ENCODE data around the gene EEF1AKMT1. TPM values are rescaled to one million over a fixed set of nuclear protein-coding genes. Genes with fewer than 3 reads are reported as not detected.

Gene EEF1AKMT1
- total and polyA plus RNA-seq, 2 donors (not counting 1 experiment from before 2014, with no cell fraction given), result 2.9 to 4.9 TPM

GRCh38 chr13:20717581-20718542 is 55.9 kb downstream of the EEF1AKMT1 start:
- no peak overlapping the region for H3K27ac Mint-ChIP-seq
- no peak overlapping the region for H3K4me3 ChIP-seq (ENCODE audit: control extremely low read depth in 1 of 5, extremely low read depth in 1 of 5, insufficient read depth in 1 of 5, low read depth in 2 of 5, low read length in 4 of 5)
- H4K20me1 ChIP-seq (ENCODE audit: control insufficient read depth, insufficient read depth, low read length, poor library complexity, severe bottlenecking), result no peaks in the 10 kb centered on the region
- no peak overlapping the region for H3K4me2 ChIP-seq (replicated peaks; ENCODE audit: low read depth, low read length, poor library complexity, severe bottlenecking)
- H3K27me3 Mint-ChIP-seq, result peaks cover 15% of the 10 kb centered on the region
- ChIA-PET CTCF (no interaction called here), POLR2A (no interaction called here)
- ATAC-seq (ENCODE audit: low read depth) (no peak), DNase-seq (no peak)
- intact Hi-C loops (cut with micrococcal nuclease), result no loop called here
- peaks cover 11% of the 10 kb centered on the region for H3K4me1 Mint-ChIP-seq
- H3K79me2 ChIP-seq (ENCODE audit: control insufficient read depth, insufficient read depth, low read length), result no peaks in the 10 kb centered on the region
- no peaks in the 10 kb centered on the region for H3K9me3 Mint-ChIP-seq (ENCODE audit: insufficient read depth)
- H3K4me3 Mint-ChIP-seq, result no peak overlapping the region
- H2AFZ ChIP-seq (ENCODE audit: insufficient read depth, low read depth, low read length, poor library complexity, severe bottlenecking), result no peak overlapping the region
- no peak overlapping the region for H3K27ac ChIP-seq (ENCODE audit: low read length in 2 of 2)
- peaks cover 12 to 14% of the 10 kb centered on the region in 2 donors for H3K4me1 ChIP-seq (ENCODE audit: control insufficient read depth in 2 of 2, insufficient read depth in 2 of 2, low read length in 2 of 2)
- no peak for TF ChIP-seq CTCF (IDR thresholded peaks at IDR 0.05)
- TF ChIP-seq EZH2 (IDR thresholded peaks at IDR 0.05; ENCODE audit: borderline replicate concordance, insufficient read depth, low read depth, low read length, poor library complexity, severe bottlenecking), result no peak
- H3K9ac ChIP-seq (ENCODE audit: low read length), result no peak overlapping the region
- H3K36me3 ChIP-seq (replicated peaks in 1 of 2; ENCODE audit: control extremely low read depth in 1 of 2, control insufficient read depth in 1 of 2, extremely low read depth in 1 of 2, insufficient read depth in 2 of 2, low read length in 1 of 2), result no peaks in the 10 kb centered on the region
- H3K27me3 ChIP-seq (replicated peaks in 1 of 4; ENCODE audit: control extremely low read depth in 1 of 4, control insufficient read depth in 3 of 4, insufficient read depth in 4 of 4, low read length in 3 of 4), result peaks cover 0 to 30% (median 7%) of the 10 kb centered on the region in 4 experiments
- WGBS (ENCODE audit: insufficient coverage), result 95% methylated on average over 44 of the region's 44 CpGs
- H3K9me3 ChIP-seq (ENCODE audit: control extremely low read depth in 1 of 3, control insufficient read depth in 2 of 3, insufficient read depth in 1 of 3, low read length in 2 of 3), result peaks cover 0 to 13% (median 0%) of the 10 kb centered on the region in 3 donors

GRCh38 chr13:20716951-20717350 is 56.8 kb downstream of the EEF1AKMT1 start:
- Mint-ChIP-seq H3K27me3 (peaks cover 10% of the 10 kb centered on the region), H3K4me3 (no peak overlapping the region), H3K9me3 (ENCODE audit: insufficient read depth) (no peaks in the 10 kb centered on the region), H3K27ac (no peak overlapping the region), H3K4me1 (peaks cover 9% of the 10 kb centered on the region)
- intact Hi-C loops (cut with micrococcal nuclease), result no loop called here
- no peak for ATAC-seq (ENCODE audit: low read depth)
- WGBS (ENCODE audit: insufficient coverage), result 94% methylated on average over 15 of the region's 15 CpGs
- Histone ChIP-seq H3K4me1 (ENCODE audit: control insufficient read depth in 2 of 2, insufficient read depth in 2 of 2, low read length in 2 of 2) (peaks cover 10 to 17% of the 10 kb centered on the region in 2 donors), H3K4me3 (ENCODE audit: control extremely low read depth in 1 of 5, extremely low read depth in 1 of 5, insufficient read depth in 1 of 5, low read depth in 2 of 5, low read length in 4 of 5) (no peak overlapping the region), H2AFZ (ENCODE audit: insufficient read depth, low read depth, low read length, poor library complexity, severe bottlenecking) (no peak overlapping the region), H4K20me1 (ENCODE audit: control insufficient read depth, insufficient read depth, low read length, poor library complexity, severe bottlenecking) (no peaks in the 10 kb centered on the region), H3K79me2 (ENCODE audit: control insufficient read depth, insufficient read depth, low read length) (no peaks in the 10 kb centered on the region), H3K36me3 (replicated peaks in 1 of 2; ENCODE audit: control extremely low read depth in 1 of 2, control insufficient read depth in 1 of 2, extremely low read depth in 1 of 2, insufficient read depth in 2 of 2, low read length in 1 of 2) (no peaks in the 10 kb centered on the region), H3K4me2 (replicated peaks; ENCODE audit: low read depth, low read length, poor library complexity, severe bottlenecking) (no peak overlapping the region), H3K9ac (ENCODE audit: low read length) (no peak overlapping the region), H3K27ac (ENCODE audit: low read length in 2 of 2) (no peak overlapping the region), H3K27me3 (replicated peaks in 1 of 4; ENCODE audit: control extremely low read depth in 1 of 4, control insufficient read depth in 3 of 4, insufficient read depth in 4 of 4, low read length in 3 of 4) (peaks cover 0 to 24% (median 6%) of the 10 kb centered on the region in 4 experiments), H3K9me3 (ENCODE audit: control extremely low read depth in 1 of 3, control insufficient read depth in 2 of 3, insufficient read depth in 1 of 3, low read length in 2 of 3) (peaks cover 0 to 13% (median 0%) of the 10 kb centered on the region in 3 donors)
- CTCF ChIA-PET, result no interaction called here
- DNase-seq, result no peak
- POLR2A ChIA-PET, result no interaction called here
- TF ChIP-seq EZH2 (IDR thresholded peaks at IDR 0.05; ENCODE audit: borderline replicate concordance, insufficient read depth, low read depth, low read length, poor library complexity, severe bottlenecking) (no peak), CTCF (IDR thresholded peaks at IDR 0.05) (no peak)

Measured in B cell (primary cell).